Activated naive CD8-positive, alpha-beta T cell treated with anti-CD3 and anti-CD28 coated beads, Interleukin-2, amount 50 U/mL, for 16 hours (primary cell): Measurements from ENCODE around the gene MALSU1.

Experiments used
- DNase-seq: peaks from one replicate; pipeline ENCODE4 v3.0.0-alpha.2; 2020; ENCODE audit warnings: low read depth, low spot score

The MALSU1 gene

DNA sequence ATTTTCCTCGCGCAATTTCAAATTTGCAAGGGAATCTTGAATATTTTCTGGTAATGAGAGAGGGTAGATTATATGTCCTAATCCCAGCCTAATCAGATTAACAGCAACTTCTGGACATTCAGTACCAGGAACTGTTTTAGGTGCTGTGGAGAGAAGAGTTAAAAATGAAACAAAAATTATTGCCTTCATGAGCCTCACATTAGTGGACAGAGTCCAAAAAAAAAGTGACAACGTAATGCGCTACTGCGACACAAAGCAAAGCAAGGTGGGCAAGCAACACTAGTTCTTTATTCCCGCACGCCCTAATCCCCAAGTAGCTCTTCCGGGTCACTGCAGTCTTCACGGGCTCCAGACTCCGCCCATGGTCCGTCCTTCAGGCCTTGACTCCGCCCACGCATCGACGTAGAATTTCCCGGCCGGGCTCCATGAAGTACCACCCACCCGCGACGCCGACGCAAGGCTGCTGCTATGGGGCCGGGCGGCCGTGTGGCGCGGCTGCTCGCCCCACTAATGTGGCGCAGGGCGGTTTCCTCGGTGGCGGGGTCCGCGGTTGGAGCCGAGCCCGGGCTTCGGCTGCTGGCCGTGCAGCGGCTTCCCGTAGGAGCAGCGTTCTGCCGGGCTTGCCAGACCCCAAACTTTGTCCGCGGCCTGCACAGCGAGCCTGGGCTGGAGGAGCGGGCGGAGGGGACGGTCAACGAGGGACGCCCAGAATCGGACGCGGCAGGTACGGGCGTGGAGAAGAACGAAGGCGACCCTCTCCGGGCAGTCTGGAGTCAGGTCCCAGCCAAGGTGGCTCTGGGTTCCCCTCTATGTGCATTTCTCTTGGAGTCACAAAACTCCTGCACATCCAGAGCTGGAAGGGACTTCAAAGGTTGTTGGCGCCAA is at the start of gene MALSU1:
MALSU1 (plus strand) TSS at position 455 of the 885 bp plus-strand sequence; CDS start at position 469, 14 bp downstream.
- DNase-seq: peak; percentile 91

DNA sequence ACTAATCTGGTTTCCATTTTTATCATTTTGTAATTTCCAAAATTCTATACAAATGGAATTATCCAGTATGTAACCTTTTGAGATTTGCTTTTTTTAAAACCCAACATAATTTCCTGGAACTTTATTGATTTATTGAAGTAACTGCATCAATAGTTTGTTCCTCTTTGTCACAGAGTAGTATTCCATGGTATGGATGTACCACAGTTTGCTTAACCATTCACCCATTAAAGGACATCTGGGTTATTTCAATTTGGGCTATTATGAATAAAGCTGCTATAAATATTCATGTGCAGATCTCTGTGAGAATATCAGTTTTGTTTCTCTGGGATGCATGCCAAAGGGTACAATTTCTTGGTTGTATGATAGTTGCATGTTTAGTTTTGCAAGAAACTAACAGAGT is 49.7 kb upstream of the MALSU1 start:
- no peak for DNase-seq

- no peak for DNase-seq
Observed at GRCh38 chr7:23254051-23254681, 45.0 kb upstream of the MALSU1 start.

DNA sequence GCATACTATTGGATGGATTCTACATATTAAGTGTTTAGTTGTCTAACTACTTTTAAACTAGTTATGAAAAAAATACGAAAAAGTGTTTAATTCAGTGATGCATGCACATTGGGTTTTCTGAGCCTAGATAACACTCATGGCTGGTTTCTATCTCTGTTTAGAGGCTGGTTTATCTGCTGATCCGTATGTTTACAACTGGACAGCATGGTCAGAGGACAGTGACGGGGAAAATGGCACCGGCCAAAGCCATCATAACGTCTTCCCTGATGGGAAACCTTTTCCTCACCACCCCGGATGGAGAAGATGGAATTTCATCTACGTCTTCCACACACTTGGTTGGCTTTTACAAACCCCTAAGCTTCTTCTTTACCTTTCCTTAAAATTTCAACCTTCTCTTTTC is 42.4 kb upstream of the MALSU1 start:
- no peak for DNase-seq

GRCh38 chr7:23260371-23260770 is 38.8 kb upstream of the MALSU1 start:
- no peak for DNase-seq

- DNase-seq: peak; percentile 17
Observed at GRCh38 chr7:23261843-23262452, 37.2 kb upstream of the MALSU1 start.

DNA sequence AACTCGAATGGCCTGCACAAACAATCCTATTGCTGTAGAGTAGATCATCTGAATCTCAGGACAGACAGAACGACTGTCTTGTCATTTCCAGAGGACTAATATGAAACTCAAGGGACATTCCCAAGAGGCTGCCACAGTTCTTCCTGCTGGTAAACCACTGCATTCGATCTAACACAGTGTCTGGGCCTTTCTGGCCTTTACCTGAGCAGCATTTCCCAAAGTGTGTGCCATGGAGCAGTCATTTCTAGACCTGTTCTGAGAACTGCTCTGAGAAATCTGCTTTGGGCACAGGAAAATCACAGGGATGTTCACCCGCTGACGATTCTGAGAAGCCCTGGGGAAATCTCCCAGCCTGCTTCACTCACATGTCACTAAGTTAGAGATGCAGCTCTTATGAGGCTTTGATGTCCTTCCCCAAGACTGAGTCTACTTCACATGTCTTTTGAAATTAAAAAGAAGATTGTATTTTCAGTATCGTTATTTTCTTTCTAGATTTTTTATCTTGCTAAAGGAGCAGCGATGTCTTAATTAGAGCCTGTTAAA is 34.2 kb upstream of the MALSU1 start:
- no peak for DNase-seq

GRCh38 chr7:23266918-23267317 is 32.2 kb upstream of the MALSU1 start:
- DNase-seq: no peak

DNA sequence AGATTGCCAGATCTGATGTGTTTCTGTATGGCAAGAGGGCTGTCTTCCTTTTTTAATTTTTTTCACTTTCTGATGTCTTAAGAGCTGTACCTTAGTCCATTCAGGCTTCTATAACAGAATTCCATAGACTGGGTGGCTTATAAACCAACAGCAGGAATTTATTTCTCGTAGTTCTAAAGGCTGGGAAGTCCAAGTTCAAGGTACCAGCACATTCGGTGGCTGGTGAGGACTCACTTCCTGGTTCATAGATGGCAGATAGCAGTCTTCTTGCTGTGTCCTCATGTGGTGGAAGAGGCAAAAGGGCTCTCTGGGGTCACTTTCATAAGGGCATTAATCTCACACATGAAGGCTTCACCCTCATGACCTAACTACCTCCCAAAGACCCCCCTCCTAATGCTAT is 31.8 kb upstream of the MALSU1 start:
- DNase-seq: no peak

DNA sequence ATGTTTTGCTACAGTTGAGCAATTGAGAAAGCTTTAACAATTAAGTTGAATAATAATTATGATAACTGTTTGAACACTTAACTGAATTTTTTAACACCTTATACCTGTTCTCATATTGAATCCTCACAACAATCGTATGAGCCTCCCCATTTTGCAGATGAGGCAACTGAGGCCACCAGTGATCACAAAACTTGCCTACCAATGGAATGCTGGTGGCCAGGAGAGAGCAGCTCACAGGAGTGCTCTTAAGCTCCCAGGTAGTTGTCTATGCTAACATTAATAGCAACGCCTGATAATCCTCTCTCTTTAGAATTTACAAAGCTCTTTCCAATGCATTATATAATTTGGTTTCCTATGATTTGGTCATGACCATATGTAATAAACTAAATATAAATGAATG is 31.0 kb upstream of the MALSU1 start:
- DNase-seq: no peak

DNA sequence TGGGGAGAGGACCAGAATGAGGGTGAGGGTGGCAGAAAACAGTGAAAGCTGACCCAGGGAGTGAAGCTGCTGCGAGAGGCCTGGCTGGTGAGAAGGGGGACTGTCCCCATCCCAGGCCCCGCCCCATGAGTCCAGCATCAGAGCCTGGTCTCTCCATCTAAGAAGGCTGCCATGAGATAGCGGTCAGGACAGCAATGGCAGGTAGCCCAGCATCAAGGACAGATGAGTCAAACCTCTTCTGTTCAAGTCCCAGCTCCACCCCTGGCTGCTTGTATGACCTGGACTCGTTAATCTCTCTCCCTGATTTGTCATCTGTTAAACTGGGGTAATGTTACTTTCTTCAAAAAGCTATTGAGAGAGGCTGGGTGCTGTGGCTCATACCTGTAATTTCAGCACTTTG is 30.4 kb upstream of the MALSU1 start:
- no peak for DNase-seq

- DNase-seq: no peak
Observed at GRCh38 chr7:23272275-23272674, 26.9 kb upstream of the MALSU1 start.

DNA sequence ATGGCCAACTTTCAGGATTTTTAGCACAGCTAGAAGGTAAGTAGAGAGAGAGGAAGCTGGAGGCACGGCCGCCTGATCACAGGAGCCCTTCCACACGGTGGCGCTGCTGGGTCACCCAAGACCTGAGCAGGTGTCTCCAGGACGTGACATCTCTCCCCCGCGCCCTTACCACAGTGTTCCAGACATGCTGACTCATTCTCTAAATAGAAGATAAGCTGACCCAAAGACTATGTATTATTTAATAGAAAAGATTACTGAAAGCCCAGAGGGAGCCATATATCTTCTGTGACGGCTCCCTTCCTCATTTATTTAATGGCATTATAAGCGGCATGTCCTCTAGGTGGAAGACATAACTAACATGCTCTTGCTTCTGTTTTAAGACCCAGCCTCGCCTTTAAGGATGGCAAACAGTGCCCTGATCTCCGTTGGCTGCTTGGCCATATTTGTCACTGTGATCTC is 26.0 kb upstream of the MALSU1 start:
- DNase-seq: peak; percentile 83

DNA sequence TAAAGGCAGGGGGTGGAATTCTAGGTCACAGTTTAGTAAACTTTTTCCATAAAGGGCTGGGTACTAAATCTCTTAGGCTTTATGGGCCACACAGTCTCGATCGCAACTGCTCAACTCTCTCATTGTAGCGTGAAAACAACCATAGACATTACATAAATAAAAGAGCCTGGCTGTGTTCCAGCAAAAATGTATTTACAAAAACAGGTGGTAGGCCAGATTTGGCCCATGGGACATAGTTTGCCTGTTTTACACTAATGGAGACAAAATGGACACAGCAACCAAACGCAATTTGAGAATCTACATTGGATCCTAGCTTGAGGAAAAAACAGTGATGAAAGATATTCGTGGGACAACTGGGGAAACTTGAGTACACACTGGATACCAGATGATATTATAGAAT is 23.2 kb upstream of the MALSU1 start:
- DNase-seq: no peak

DNA sequence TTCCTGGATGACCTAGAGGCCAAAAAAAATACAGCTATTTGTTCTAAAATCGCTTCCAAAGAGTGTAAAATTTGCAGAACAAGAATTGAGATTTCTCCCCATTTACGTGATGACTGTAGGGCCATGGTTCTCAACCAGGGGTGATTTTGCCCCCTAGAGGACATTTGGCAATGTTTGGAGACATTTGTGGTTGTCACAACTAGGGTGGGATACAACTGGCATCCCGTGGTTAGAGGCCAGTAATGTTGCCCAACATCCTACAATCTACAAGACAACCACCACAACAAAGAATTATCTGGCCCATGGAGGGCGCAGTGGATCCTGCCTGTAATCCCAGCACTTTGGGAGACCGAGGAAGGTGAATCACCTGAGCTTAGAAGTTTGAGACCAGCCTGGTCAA is 22.8 kb upstream of the MALSU1 start:
- DNase-seq: no peak

DNA sequence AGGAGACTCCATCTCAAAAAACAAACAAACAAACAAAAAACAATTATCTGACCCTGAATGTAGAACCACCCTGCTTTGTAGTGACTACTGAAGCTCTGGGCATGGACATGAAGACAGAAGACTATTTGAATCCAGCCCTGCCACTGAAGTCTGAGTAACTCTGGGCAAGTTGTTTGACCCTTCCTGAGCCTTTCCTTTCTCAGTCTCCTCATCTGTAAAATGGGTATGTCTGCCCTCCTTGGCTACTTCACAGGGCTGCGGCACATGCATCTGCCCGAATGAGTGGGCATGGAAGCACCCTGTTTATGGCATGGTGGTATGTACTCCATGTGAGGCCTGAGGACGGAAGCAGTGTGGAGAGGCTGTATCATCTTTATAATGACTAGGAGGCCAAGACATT is 22.2 kb upstream of the MALSU1 start:
- DNase-seq: no peak

- DNase-seq: no peak
Observed at GRCh38 chr7:23277359-23277989, 21.7 kb upstream of the MALSU1 start.

GRCh38 chr7:23279819-23280525 is 19.2 kb upstream of the MALSU1 start:
- DNase-seq: no peak

DNA sequence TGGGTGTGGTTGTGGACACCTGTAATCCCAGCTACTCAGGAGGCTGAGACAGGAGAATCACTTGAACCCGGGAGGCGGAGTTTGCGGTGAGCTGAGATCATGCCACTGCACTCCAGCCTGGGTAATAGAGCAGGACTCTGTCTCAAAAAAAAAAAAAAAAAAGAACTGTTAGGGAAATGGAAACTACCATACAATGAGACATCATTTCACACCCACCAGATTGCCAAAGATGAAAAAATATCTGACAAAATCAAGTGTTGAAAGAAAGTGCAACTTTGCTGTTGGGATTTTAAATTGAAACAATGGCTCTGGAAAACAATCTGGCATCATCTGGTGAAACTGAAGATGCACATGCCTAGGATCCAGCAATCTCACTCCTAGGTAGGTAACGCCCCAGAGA is 16.1 kb upstream of the MALSU1 start:
- DNase-seq: no peak

- DNase-seq: no peak
Observed at GRCh38 chr7:23284871-23285270, 14.3 kb upstream of the MALSU1 start.
